Measurements from ENCODE around the gene BBX.

The BBX gene

GRCh38 chr3:107662124-107662507 is 139.4 kb downstream of the BBX start:
- FAIRE-seq (no peak), DNase-seq (ENCODE audit: insufficient read length) (no peak)
- TF ChIP-seq POLR2A (IDR thresholded peaks at IDR 0.05; ENCODE audit: low read depth, low read length) (no peak), TAF1 (IDR thresholded peaks at IDR 0.05; ENCODE audit: borderline replicate concordance, low read depth, low read length) (no peak), POLR2AphosphoS5 (IDR thresholded peaks at IDR 0.05; ENCODE audit: low read depth, low read length) (no peak)

GRCh38 chr3:107662586-107662985 is 139.8 kb downstream of the BBX start:
- TF ChIP-seq POLR2A (IDR thresholded peaks at IDR 0.05; ENCODE audit: low read depth, low read length), result no peak
- no peak for TF ChIP-seq TAF1 (IDR thresholded peaks at IDR 0.05; ENCODE audit: borderline replicate concordance, low read depth, low read length)
- no peak for TF ChIP-seq POLR2AphosphoS5 (IDR thresholded peaks at IDR 0.05; ENCODE audit: low read depth, low read length)
- no peak for DNase-seq (ENCODE audit: insufficient read length)
- FAIRE-seq, result no peak

- TF ChIP-seq TAF1 (IDR thresholded peaks at IDR 0.05; ENCODE audit: borderline replicate concordance, low read depth, low read length), result no peak
- TF ChIP-seq POLR2AphosphoS5 (IDR thresholded peaks at IDR 0.05; ENCODE audit: low read depth, low read length), result no peak
- TF ChIP-seq POLR2A (IDR thresholded peaks at IDR 0.05; ENCODE audit: low read depth, low read length), result no peak
- DNase-seq (ENCODE audit: insufficient read length) (no peak), FAIRE-seq (no peak)
These were observed 140.5 kb downstream of the BBX start for GRCh38 chr3:107663266-107663665.

- DNase-seq (ENCODE audit: insufficient read length) (no peak), FAIRE-seq (no peak)
- TF ChIP-seq POLR2A (IDR thresholded peaks at IDR 0.05; ENCODE audit: low read depth, low read length) (no peak), TAF1 (IDR thresholded peaks at IDR 0.05; ENCODE audit: borderline replicate concordance, low read depth, low read length) (no peak), POLR2AphosphoS5 (IDR thresholded peaks at IDR 0.05; ENCODE audit: low read depth, low read length) (no peak)
These were observed 141.9 kb downstream of the BBX start for GRCh38 chr3:107664614-107665013.

GRCh38 chr3:107665351-107665750 is 142.6 kb downstream of the BBX start:
- DNase-seq (ENCODE audit: insufficient read length), result no peak
- no peak for TF ChIP-seq TAF1 (IDR thresholded peaks at IDR 0.05; ENCODE audit: borderline replicate concordance, low read depth, low read length)
- TF ChIP-seq POLR2A (IDR thresholded peaks at IDR 0.05; ENCODE audit: low read depth, low read length), result no peak
- no peak for TF ChIP-seq POLR2AphosphoS5 (IDR thresholded peaks at IDR 0.05; ENCODE audit: low read depth, low read length)
- no peak for FAIRE-seq

- TF ChIP-seq TAF1 (IDR thresholded peaks at IDR 0.05; ENCODE audit: borderline replicate concordance, low read depth, low read length) (no peak), POLR2A (IDR thresholded peaks at IDR 0.05; ENCODE audit: low read depth, low read length) (no peak), POLR2AphosphoS5 (IDR thresholded peaks at IDR 0.05; ENCODE audit: low read depth, low read length) (no peak)
- DNase-seq (ENCODE audit: insufficient read length), result no peak
- no peak for FAIRE-seq
These were observed 144.1 kb downstream of the BBX start for GRCh38 chr3:107666853-107667252.

- no peak for TF ChIP-seq POLR2A (IDR thresholded peaks at IDR 0.05; ENCODE audit: low read depth, low read length)
- no peak for TF ChIP-seq POLR2AphosphoS5 (IDR thresholded peaks at IDR 0.05; ENCODE audit: low read depth, low read length)
- no peak for TF ChIP-seq TAF1 (IDR thresholded peaks at IDR 0.05; ENCODE audit: borderline replicate concordance, low read depth, low read length)
- FAIRE-seq (no peak), DNase-seq (ENCODE audit: insufficient read length) (no peak)
These were observed 145.7 kb downstream of the BBX start for GRCh38 chr3:107668416-107668815.

- DNase-seq (ENCODE audit: insufficient read length), result no peak
These were observed 146.2 kb downstream of the BBX start for GRCh38 chr3:107668963-107669362.

GRCh38 chr3:107669669-107670068 is 146.9 kb downstream of the BBX start:
- no peak for TF ChIP-seq POLR2AphosphoS5 (IDR thresholded peaks at IDR 0.05; ENCODE audit: low read depth, low read length)
- TF ChIP-seq TAF1 (IDR thresholded peaks at IDR 0.05; ENCODE audit: borderline replicate concordance, low read depth, low read length), result no peak
- DNase-seq (ENCODE audit: insufficient read length) (no peak), FAIRE-seq (no peak)

More at GRCh38 chr3:107668963-107669362, 146.2 kb downstream of the BBX start:
- FAIRE-seq, result no peak
- TF ChIP-seq POLR2AphosphoS5 (IDR thresholded peaks at IDR 0.05; ENCODE audit: low read depth, low read length) (no peak), TAF1 (IDR thresholded peaks at IDR 0.05; ENCODE audit: borderline replicate concordance, low read depth, low read length) (no peak), POLR2A (IDR thresholded peaks at IDR 0.05; ENCODE audit: low read depth, low read length) (no peak)

- TF ChIP-seq POLR2A (IDR thresholded peaks at IDR 0.05; ENCODE audit: low read depth, low read length) (no peak), POLR2AphosphoS5 (IDR thresholded peaks at IDR 0.05; ENCODE audit: low read depth, low read length) (no peak), TAF1 (IDR thresholded peaks at IDR 0.05; ENCODE audit: borderline replicate concordance, low read depth, low read length) (no peak)
- no peak for DNase-seq (ENCODE audit: insufficient read length)
- FAIRE-seq, result no peak
These were observed 148.2 kb downstream of the BBX start for GRCh38 chr3:107670986-107671385.

- TF ChIP-seq POLR2A (IDR thresholded peaks at IDR 0.05; ENCODE audit: low read depth, low read length) (no peak), TAF1 (IDR thresholded peaks at IDR 0.05; ENCODE audit: borderline replicate concordance, low read depth, low read length) (no peak), POLR2AphosphoS5 (IDR thresholded peaks at IDR 0.05; ENCODE audit: low read depth, low read length) (no peak)
- no peak for FAIRE-seq
- no peak for DNase-seq (ENCODE audit: insufficient read length)
These were observed 151.6 kb downstream of the BBX start for GRCh38 chr3:107674371-107674770.

- no peak for TF ChIP-seq TAF1 (IDR thresholded peaks at IDR 0.05; ENCODE audit: borderline replicate concordance, low read depth, low read length)
- no peak for TF ChIP-seq POLR2AphosphoS5 (IDR thresholded peaks at IDR 0.05; ENCODE audit: low read depth, low read length)
- TF ChIP-seq POLR2A (IDR thresholded peaks at IDR 0.05; ENCODE audit: low read depth, low read length), result no peak
- DNase-seq (ENCODE audit: insufficient read length), result no peak
- FAIRE-seq, result no peak
These were observed 152.6 kb downstream of the BBX start for GRCh38 chr3:107675233-107675900.

Data from GM12892 (cell line).